Duodenal mucosa (tissue), 2 donors: ENCODE measurements around the gene KRTAP10-7.

Source experiments
- H3K27ac ChIP-seq: one replicate; pipeline ENCODE4 v1.7.0; 2013; ENCODE audit warnings: low read depth, low read length
- H3K27me3 ChIP-seq, 2 donors: one replicate each; pipeline ENCODE4 v1.7.0; 2013; ENCODE audit warnings: low read length in 2 of 2, control low read depth in 1 of 2; ENCODE audit not compliant: insufficient read depth in 2 of 2, control insufficient read depth in 1 of 2
- H3K36me3 ChIP-seq, 2 donors: one replicate each; pipeline ENCODE4 v1.7.0; 2013; ENCODE audit warnings: low read length in 2 of 2, control low read depth in 1 of 2; ENCODE audit not compliant: insufficient read depth in 2 of 2, control insufficient read depth in 1 of 2
- H3K4me1 ChIP-seq, 2 donors: one replicate each; pipeline ENCODE4 v1.7.0; 2013; ENCODE audit warnings: low read length in 2 of 2, control low read depth in 1 of 2; ENCODE audit not compliant: insufficient read depth in 2 of 2, control insufficient read depth in 1 of 2
- H3K4me3 ChIP-seq, 2 donors: one replicate each; pipeline ENCODE4 v1.7.0; 2013; ENCODE audit warnings: low read length in 2 of 2, low read depth in 1 of 2
- H3K9ac ChIP-seq, 2 donors: one replicate each; pipeline ENCODE4 v1.7.0; 2013; ENCODE audit warnings: low read length in 2 of 2, low read depth in 1 of 2
- H3K9me3 ChIP-seq, 2 donors: one replicate each; pipeline ENCODE4 v1.7.0; 2013; ENCODE audit warnings: low read length in 2 of 2, control low read depth in 1 of 2; ENCODE audit not compliant: control insufficient read depth in 1 of 2

Gene KRTAP10-7

DNA sequence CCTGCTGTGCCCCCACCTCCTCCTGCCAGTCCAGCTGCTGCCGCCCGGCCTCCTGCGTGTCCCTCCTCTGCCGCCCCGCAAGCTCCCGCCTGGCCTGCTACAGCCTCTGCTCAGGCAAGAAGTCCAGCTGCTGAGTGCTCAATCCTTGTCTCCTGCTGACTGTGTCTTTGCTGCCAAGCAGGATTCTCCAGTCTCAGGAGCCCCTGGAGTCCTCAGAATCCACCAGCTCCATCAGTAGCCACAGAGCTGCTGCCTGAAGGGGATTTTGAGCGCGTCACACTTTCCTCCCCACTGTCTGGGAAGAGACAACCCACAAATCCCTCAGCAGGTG lies 46.8 kb downstream of the KRTAP10-7 start:
- Histone ChIP-seq H3K27ac (no peak overlapping the region), H3K27me3 (no peaks in the 10 kb centered on the region), H3K36me3 (no peaks in the 10 kb centered on the region), H3K9me3 (peaks cover 4 to 11% of the 10 kb centered on the region in 2 donors), H3K4me1 (no peaks in the 10 kb centered on the region), H3K9ac (no peak overlapping the region), H3K4me3 (no peak overlapping the region)

DNA sequence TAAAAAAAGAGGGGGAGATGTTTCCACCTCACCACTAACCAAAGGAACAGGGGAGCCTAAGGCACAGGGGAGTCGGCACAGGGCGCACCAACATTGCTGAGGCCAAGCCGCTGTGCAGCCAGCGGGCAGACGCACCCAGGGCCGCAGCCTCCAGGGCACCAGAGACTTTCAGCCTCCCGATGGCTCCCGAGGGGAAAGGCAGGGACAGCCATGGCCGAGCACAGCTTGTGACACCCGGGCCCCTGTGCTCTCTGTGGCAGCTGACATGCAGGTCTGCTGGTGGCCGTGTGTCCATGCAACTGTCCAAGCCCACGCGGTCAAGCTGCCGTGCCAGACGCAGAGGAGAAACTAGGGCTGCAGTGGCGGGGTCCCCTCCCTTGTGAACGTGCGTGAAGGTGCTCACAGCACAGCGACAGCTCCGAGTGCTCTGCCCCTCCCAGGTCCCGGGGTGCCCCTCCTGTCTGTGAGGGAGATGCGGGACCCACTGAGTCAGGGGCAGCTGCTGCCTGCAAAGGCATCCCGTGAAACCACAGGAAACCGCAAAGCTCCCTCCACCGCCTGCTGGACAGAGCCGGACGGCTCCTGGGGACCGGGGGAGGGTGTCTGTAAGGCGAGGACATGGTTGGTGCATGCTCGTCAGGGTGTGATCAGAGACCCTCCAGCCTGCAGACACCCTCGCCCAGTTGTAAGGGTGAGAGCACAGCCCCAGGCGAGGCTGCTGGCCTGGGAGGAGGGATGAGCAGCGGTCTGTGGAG lies 48.3 kb downstream of the KRTAP10-7 start:
- no peak overlapping the region for H3K27ac ChIP-seq
- H3K4me3 ChIP-seq, result no peak overlapping the region
- H3K9ac ChIP-seq, result no peak overlapping the region
- no peaks in the 10 kb centered on the region for H3K4me1 ChIP-seq
- H3K9me3 ChIP-seq, result peaks cover 4 to 11% of the 10 kb centered on the region in 2 donors
- no peaks in the 10 kb centered on the region for H3K36me3 ChIP-seq
- no peaks in the 10 kb centered on the region for H3K27me3 ChIP-seq

DNA sequence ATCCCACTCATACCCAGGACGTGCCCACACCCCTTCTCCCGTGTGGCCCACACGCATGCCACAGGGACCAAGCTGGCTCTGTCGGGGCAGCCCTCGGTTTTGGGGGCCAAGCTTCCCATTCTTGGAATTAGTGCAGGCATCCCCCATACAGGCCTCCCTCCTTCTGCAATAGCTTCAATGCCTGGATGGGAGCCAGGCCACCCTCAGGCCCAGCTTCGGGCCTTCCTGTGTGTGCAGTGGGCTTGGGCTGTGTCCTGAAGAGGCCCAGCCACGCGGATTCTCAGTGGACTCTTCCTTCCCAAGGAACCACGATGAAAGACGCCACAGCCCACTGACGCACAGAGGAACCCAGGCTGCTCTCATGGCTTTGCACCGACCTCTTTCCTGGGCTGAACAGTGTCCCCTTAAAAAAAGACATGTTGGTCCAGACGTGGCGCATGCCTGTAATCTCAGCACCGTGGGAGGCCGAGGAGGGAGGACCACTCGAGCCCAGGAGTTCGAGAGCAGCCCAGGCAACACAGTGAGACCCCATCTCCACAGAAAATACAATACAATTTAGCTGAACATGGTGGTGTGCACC lies 49.2 kb downstream of the KRTAP10-7 start:
- Histone ChIP-seq H3K27me3 (no peaks in the 10 kb centered on the region), H3K27ac (no peak overlapping the region), H3K9me3 (peaks cover 0 to 3% of the 10 kb centered on the region in 2 donors), H3K4me1 (no peaks in the 10 kb centered on the region), H3K36me3 (no peaks in the 10 kb centered on the region), H3K9ac (no peak overlapping the region), H3K4me3 (no peak overlapping the region)

DNA sequence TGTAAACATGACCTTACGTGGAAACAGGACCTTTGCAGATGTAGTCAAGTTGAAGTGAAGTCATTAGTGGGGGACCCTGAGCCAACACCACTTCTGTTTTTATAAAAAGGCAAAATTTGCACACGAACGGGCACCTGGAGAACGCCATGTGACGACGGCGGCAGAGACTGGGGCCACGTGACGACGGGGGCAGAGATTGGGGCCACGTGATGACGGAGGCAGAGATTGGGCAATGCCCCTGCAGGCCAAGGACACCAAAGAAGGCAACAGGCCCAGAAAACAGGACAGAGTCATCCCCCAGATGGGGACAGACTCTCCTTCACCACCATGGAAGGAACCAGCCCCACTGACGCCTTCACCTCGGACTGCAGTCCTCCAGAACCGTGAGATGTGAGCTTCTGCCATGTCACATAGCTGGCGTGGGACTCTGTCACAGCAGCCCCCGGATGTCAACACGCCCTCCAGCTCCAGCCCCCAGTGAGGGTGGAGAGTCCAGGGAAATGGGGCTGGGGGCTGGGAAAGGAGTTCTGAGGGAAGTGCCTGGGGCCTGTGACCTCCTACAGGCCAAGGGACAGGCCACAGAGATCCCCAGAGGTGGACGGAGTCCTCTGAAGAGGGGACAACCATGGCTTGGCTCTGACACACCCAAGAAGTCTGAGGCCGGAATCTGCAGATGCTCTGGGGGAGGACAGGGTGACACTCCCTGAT lies 50.0 kb downstream of the KRTAP10-7 start:
- Histone ChIP-seq H3K9me3 (no peaks in the 10 kb centered on the region), H3K27me3 (no peaks in the 10 kb centered on the region), H3K36me3 (no peaks in the 10 kb centered on the region), H3K4me3 (no peak overlapping the region), H3K27ac (no peak overlapping the region), H3K4me1 (no peaks in the 10 kb centered on the region), H3K9ac (no peak overlapping the region)

DNA sequence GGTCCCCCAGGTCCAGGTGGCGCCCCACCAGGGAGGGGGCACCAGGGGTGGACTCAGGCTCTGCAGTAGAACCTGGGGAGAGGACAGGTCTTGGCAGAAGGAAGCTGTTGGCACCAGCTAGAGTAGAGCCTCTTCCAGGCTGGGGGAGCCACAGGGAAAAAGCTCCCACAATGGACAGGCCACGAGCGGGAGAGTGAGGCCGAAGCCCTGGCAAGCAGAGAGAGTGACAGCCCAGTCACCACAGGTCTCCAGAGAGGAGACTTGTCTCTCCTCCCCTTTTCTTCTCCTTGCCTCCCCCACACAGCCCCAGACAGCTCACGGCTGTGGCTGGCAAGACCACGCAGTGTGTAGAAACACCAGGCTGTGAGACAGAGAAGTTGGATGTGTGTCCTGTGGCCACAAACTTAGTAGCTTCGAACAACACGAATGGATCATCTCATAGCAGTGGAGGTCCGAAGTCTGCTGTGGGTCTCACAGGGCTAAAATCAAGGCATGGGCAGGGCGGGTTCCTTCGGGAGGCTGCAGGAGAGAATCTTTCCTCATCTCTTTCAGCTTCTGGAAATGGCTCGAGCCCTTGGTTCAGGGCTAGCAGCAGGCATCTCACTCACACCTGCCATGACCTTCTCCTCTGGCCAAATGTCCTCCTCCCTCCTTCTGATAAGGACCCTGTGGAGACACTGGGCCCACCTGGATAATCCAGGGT lies 50.7 kb downstream of the KRTAP10-7 start:
- H3K9me3 ChIP-seq, result no peaks in the 10 kb centered on the region
- no peaks in the 10 kb centered on the region for H3K27me3 ChIP-seq
- no peaks in the 10 kb centered on the region for H3K4me1 ChIP-seq
- no peaks in the 10 kb centered on the region for H3K36me3 ChIP-seq
- no peak overlapping the region for H3K4me3 ChIP-seq
- H3K27ac ChIP-seq, result no peak overlapping the region
- no peak overlapping the region for H3K9ac ChIP-seq
